AG10803 (cell line): Measurements from ENCODE around the gene TOR2A.

Experiments
- DNase-seq: peaks from one replicate; pipeline ENCODE4 v3.0.0; 2010; ENCODE audit warnings: low read depth
- H3K4me3 ChIP-seq: 2 replicates; pipeline ENCODE4 v1.5.1; 2011; ENCODE audit warnings: mild to moderate bottlenecking, low read length, control low read depth
- CTCF ChIP-seq: conservative IDR thresholded peaks from 2 replicates; pipeline ENCODE4 v1.5.1; 2011; ENCODE audit warnings: mild to moderate bottlenecking, low read length, control low read depth, inconsistent platforms

Gene TOR2A

GRCh38 chr9:127732444-127732843 lies 2.6 kb downstream of the TOR2A start:
- H3K4me3 ChIP-seq, result no peak overlapping the region
- DNase-seq, result no peak
- TF ChIP-seq CTCF, result no peak

DNA sequence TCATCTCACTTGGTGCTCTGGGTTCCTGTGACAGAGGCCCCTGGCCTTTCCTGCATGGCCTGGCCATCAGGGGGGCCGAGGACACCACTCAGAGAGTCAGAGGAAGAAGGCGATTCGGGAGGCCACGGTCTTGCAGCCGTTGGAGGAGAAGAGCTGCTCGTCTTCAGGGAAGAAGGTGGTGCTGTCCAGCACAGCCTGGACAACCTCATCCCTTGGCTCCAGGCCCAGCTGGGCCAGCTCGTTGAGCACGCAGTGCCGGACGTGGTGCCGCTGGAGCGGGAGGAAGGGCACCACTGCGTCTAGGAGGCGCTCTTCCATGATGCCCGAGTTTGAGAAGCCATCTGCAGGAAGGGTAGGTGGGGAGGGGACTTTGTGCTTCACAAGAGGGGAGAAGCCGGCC lies 3.2 kb downstream of the TOR2A start:
- H3K4me3 ChIP-seq, result no peak overlapping the region
- DNase-seq, result no peak
- no peak for TF ChIP-seq CTCF

DNA sequence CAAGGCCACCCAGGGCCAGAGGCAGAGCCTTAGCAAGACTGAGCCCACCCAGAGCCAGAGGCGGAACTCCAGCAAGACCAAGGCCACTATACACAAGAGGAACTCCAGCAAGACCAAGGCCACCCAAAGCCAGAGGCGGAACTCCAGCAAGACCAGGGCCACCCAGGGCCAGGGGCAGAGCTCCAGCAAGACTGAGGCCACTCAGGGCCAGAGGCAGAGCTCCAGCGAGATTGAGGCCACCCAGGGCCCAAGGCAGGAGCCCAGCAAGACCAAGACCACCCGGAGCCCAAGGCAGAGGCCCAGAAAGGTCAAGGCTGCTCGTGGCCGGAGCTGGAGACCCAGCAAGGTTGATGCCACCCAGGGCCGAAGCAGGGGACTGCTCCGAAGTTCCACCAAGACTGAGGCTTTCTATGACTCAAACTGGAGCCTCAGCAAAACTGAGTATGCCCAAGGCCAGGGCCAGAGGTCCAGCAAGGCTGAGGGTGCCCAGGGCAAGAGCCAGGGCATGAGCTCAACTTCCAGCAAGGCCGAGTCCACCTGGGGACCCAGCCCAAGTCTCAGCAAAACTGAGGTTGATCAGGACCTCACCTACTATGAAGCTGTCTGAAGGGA lies 4.2 kb downstream of the TOR2A start:
- TF ChIP-seq CTCF, result no peak
- H3K4me3 ChIP-seq, result no peak overlapping the region
- no peak for DNase-seq

- no peak for DNase-seq
- no peak overlapping the region for H3K4me3 ChIP-seq
- TF ChIP-seq CTCF, result no peak
Observed at GRCh38 chr9:127730262-127730661, 4.8 kb downstream of the TOR2A start.

DNA sequence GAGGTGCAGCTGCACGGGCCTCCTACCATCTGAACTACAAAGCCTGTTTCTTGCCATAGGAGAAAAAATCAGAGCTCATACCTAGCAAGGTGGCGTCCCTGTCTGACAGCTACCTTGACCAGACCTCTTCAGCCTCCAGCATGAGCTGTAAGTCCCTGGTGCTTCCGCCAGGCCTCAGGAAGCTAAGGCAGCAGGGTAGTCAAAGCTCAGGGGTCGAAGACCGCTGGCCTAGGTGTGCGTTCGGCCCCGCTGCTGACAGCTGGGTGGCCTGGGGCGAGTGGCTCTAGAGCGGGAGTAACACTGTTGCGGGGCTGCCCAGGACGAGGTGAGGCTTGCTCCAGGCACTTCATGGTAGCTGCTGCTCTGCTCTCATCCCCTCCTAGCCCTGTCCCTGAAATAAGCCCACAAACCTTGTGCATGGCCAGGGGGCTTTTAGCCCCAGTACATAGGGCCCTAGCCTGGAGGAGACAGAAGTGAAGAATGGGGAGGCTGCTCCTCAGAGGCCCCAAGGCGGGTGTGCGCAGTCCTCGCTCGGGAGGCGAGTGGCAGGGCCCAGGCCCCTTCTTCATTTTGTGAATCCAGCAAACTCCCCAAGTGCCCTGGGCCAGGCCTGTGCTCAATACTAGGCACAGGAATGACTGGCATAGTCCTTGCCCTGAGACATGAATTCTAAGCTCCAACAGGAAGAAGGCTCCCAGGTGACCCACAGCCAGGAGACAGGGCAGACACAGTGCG lies 5.4 kb downstream of the TOR2A start:
- TF ChIP-seq CTCF, result no peak
- no peak overlapping the region for H3K4me3 ChIP-seq
- no peak for DNase-seq

DNA sequence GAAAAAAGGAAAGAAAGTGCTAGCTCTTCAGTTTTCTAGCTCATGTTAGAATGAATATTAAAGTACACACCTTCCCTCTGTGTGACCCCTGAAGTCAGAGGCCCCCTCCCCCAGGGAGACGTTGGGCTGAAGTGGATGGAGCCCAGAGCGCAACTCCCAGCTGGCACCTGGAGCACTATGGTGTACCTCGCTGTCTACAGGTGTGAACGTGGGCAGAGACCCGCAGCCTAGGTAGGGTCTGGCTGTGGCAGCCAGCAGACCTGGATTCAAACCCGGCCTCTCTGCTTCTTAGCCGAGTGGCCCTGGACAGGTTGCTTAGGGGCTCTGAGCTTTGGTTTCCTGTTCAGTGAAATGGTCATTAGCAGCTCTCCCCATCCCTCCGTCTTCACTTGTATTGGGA lies 6.3 kb downstream of the TOR2A start:
- TF ChIP-seq CTCF, result no peak
- no peak for DNase-seq
- H3K4me3 ChIP-seq, result no peak overlapping the region

DNA sequence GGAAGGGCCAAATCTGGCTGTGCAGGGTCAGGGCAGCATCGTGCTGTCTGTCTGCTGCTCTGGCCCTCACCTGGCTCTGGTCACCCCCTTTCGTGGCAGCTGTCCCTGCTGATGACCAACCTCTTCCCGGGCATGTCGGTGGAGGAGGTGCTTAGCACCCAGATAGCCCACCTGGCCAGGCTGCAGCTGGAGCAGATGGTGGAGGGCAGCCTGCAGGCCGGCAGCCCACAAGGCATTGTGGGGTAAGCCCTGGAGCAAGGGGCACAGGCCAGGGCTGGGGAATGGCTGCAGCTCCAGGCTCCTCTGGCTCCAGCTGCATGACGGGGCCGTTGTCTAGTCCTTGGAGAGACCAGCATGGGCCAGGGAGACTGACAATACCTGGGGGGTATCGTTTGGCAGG lies 8.2 kb downstream of the TOR2A start:
- no peak overlapping the region for H3K4me3 ChIP-seq
- no peak for TF ChIP-seq CTCF
- no peak for DNase-seq
